Tibial nerve (tissue), 4 donors: ENCODE measurements around the gene TCF12.

Source experiments
- CTCF ChIP-seq, 5 experiments: fragments of 200-600 bp in 3 of 5; fragments of 450-650 bp in 2 of 5; sonication (generic) in 3 of 5; IDR thresholded peaks; one replicate each; pipeline ENCODE4 v1.5.1; 2016 to 2019; ENCODE audit warnings: antibody characterized with exemption in 5 of 5, mild to moderate bottlenecking in 3 of 5, moderate library complexity in 2 of 5
- EP300 ChIP-seq, 2 donors: sonication (generic); formaldehyde crosslinking; IDR thresholded peaks; one replicate each; pipeline ENCODE4 v1.6.1; 2017; ENCODE audit warnings: antibody characterized with exemption in 2 of 2, mild to moderate bottlenecking in 1 of 2
- POLR2A ChIP-seq, 2 donors: fragments of 450-650 bp; IDR thresholded peaks; one replicate each; pipeline ENCODE4 v1.6.1; 2017; ENCODE audit warnings: antibody characterized with exemption in 2 of 2, mild to moderate bottlenecking in 2 of 2, moderate library complexity in 2 of 2

GRCh38 chr15:57092252-57092651 lies 173.8 kb downstream of the TCF12 start:
- TF ChIP-seq CTCF (IDR thresholded peaks at IDR 0.05), result no peak
- TF ChIP-seq EP300 (IDR thresholded peaks at IDR 0.05), result no peak
- TF ChIP-seq POLR2A (IDR thresholded peaks at IDR 0.05), result no peak
